ENCODE data around the gene AGAP1.

DNA sequence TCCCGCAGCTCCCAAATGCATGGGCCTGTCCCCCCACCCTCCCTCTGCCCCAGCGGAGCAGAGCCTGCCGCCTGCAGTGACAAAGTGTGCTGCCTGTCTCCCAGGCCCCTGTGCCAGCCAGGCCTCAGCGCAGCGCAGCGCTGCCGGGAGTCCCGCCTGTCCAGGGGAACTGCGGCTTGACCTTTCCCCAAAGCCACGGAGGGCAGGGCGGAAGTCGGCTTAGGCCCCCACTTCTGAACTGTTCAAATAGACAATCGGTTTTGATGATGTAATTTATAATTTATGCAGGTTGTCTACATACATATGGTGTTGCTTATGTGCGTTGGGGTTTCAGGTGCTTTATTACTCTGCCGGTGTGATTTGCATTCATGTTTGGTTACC lies 667.2 kb downstream of the AGAP1 start:
- TF ChIP-seq CTCF (IDR thresholded peaks at IDR 0.05) (no peak), POLR2A (IDR thresholded peaks at IDR 0.05) (no peak)

All from right lobe of liver (tissue), 4 donors.